Liver (tissue), 9 donors: ENCODE results near the gene SLC25A13. TPM values are rescaled to one million over a fixed set of nuclear protein-coding genes. Genes with fewer than 3 reads are reported as not detected.

Experiments
- DNase-seq: peaks from one replicate; pipeline ENCODE4 v3.0.0-alpha.2; 2017; ENCODE audit warnings: low spot score
- H3K27ac ChIP-seq, 2 donors: one replicate each; pipeline ENCODE4 v1.7.0; 2013; ENCODE audit warnings: inconsistent platforms in 2 of 2, low read length in 2 of 2, control low read depth in 1 of 2, low read depth in 1 of 2, mild to moderate bottlenecking in 1 of 2
- H3K27me3 ChIP-seq, 4 donors: one replicate each; pipeline versions ENCODE4 v1.6.1 to v1.7.0; 2013; ENCODE audit warnings: low read length in 3 of 4, inconsistent platforms in 1 of 4, mild to moderate bottlenecking in 1 of 4, moderate library complexity in 1 of 4; ENCODE audit not compliant: control insufficient read depth in 4 of 4, insufficient read depth in 4 of 4
- H3K36me3 ChIP-seq, 4 donors: one replicate each; pipeline versions ENCODE4 v1.6.1 to v1.7.0; 2013; ENCODE audit warnings: low read length in 3 of 4, mild to moderate bottlenecking in 3 of 4, low read depth in 1 of 4, moderate library complexity in 1 of 4; ENCODE audit not compliant: control insufficient read depth in 4 of 4, insufficient read depth in 3 of 4
- H3K4me1 ChIP-seq, 4 donors: one replicate each; pipeline versions ENCODE4 v1.6.1 to v1.7.0; 2013; ENCODE audit warnings: low read length in 3 of 4, mild to moderate bottlenecking in 3 of 4, moderate library complexity in 1 of 4; ENCODE audit not compliant: control insufficient read depth in 4 of 4, insufficient read depth in 4 of 4
- H3K4me3 ChIP-seq, 3 donors: one replicate each; pipeline versions ENCODE4 v1.6.1 to v1.7.0; 2013; ENCODE audit warnings: low read length in 3 of 3, control low read depth in 1 of 3, low read depth in 1 of 3, mild to moderate bottlenecking in 1 of 3
- H3K9ac ChIP-seq, 2 donors: one replicate each; pipeline ENCODE4 v1.7.0; 2013; ENCODE audit warnings: low read length in 2 of 2, mild to moderate bottlenecking in 2 of 2, moderate library complexity in 2 of 2, control low read depth in 1 of 2, low read depth in 1 of 2
- H3K9me3 ChIP-seq, 4 donors: one replicate each; pipeline versions ENCODE4 v1.6.1 to v1.7.0; 2013; ENCODE audit warnings: low read length in 3 of 4; ENCODE audit not compliant: control insufficient read depth in 4 of 4
- ATF3 ChIP-seq: IDR thresholded peaks from 2 replicates; pipeline ENCODE4 v1.6.1; 2016; ENCODE audit warnings: antibody characterized with exemption
- CTCF ChIP-seq: fragments of 150-350 bp; IDR thresholded peaks from 2 replicates; pipeline ENCODE4 v1.5.1; 2017; ENCODE audit warnings: improper control_type of control experiment, low read depth, low read length; ENCODE audit not compliant: missing input control
- EGR1 ChIP-seq, 2 donors: IDR thresholded peaks; 2 replicates each; pipeline ENCODE4 v1.6.1; 2016 to 2018; ENCODE audit warnings: antibody characterized with exemption in 2 of 2, low read depth in 2 of 2
- FOXA1 ChIP-seq: IDR thresholded peaks from 2 replicates; pipeline ENCODE4 v1.6.1; 2016; ENCODE audit warnings: antibody characterized with exemption
- FOXA2 ChIP-seq: IDR thresholded peaks from 2 replicates; pipeline ENCODE4 v1.6.1; 2016; ENCODE audit warnings: antibody characterized with exemption
- GABPA ChIP-seq, 2 donors: IDR thresholded peaks in 1 of 2; conservative IDR thresholded peaks in 1 of 2; 2 replicates each; pipeline ENCODE4 v1.6.1; 2016; ENCODE audit warnings: antibody characterized with exemption in 2 of 2, mild to moderate bottlenecking in 1 of 2, moderate library complexity in 1 of 2
- JUND ChIP-seq, 2 donors: IDR thresholded peaks; 2 replicates each; pipeline ENCODE4 v1.6.1; 2016; ENCODE audit warnings: antibody characterized with exemption in 2 of 2
- MAX ChIP-seq: IDR thresholded peaks from 2 replicates; pipeline ENCODE4 v1.6.1; 2016; ENCODE audit warnings: antibody characterized with exemption
- NR2F2 ChIP-seq: IDR thresholded peaks from 2 replicates; pipeline ENCODE4 v1.6.1; 2016; ENCODE audit warnings: antibody characterized with exemption
- RAD21 ChIP-seq, 2 donors: IDR thresholded peaks; 2 replicates each; pipeline ENCODE4 v1.6.1; 2016; ENCODE audit warnings: antibody characterized with exemption in 2 of 2, mild to moderate bottlenecking in 2 of 2
- REST ChIP-seq: IDR thresholded peaks from 2 replicates; pipeline ENCODE4 v1.6.1; 2016; ENCODE audit warnings: antibody characterized with exemption, mild to moderate bottlenecking
- RXRA ChIP-seq, 2 donors: IDR thresholded peaks; 2 replicates each; pipeline ENCODE4 v1.6.1; 2017 to 2018; ENCODE audit warnings: antibody characterized with exemption in 2 of 2, mild to moderate bottlenecking in 1 of 2
- YY1 ChIP-seq: IDR thresholded peaks from 2 replicates; pipeline ENCODE4 v1.6.1; 2016; ENCODE audit warnings: antibody characterized with exemption, mild to moderate bottlenecking
- ZBTB33 ChIP-seq: IDR thresholded peaks from 2 replicates; pipeline ENCODE4 v1.6.1; 2016; ENCODE audit warnings: antibody characterized with exemption
- WGBS: extraction: QIAGEN DNeasy Blood & Tissue Kit; methylation state at CpG from one replicate; pipeline ENCODE4 v1.1.7; 2013; 5-methylcytosine and 5-hydroxymethylcytosine counted together
- polyA plus RNA-seq, 2 donors: library from polyadenylated mRNA; stranded (reverse) in 1 of 2; unstranded in 1 of 2; fragments of 200-250 nt in 1 of 2; fragments of >200 nt in 1 of 2; fragmentation: Nextera tagmentation in 1 of 2; extraction: Ambion mirVana in 1 of 2; gene quantifications; one replicate each; pipeline versions ENCODE4 v1.2.1 to v1.2.3, GENCODE V29; 2013 to 2015
- total RNA-seq, 2 donors: library from RNA; depleted of rRNA; stranded (reverse); fragments of >200 nt; gene quantifications; one replicate each; pipeline ENCODE4 v1.2.3, GENCODE V29; 2014
- donor health status: healthy.
- donor health status: healthy.
- donor health status: healthy.
- donor health status: healthy.
- donor health status: healthy.

The SLC25A13 gene
- total and polyA plus RNA-seq, 4 donors = 45.6 to 116 (median 63.9) TPM

- Histone ChIP-seq H3K4me1 (peaks cover 0 to 19% (median 10%) of the 10 kb centered on the region in 4 donors), H3K4me3 (no peak overlapping the region), H3K36me3 (peaks cover 4 to 60% (median 26%) of the 10 kb centered on the region in 4 donors), H3K27ac (no peak overlapping the region), H3K9me3 (no peaks in the 10 kb centered on the region), H3K27me3 (no peaks in the 10 kb centered on the region), H3K9ac (no peak overlapping the region)
- TF ChIP-seq ZBTB33 = no peak
- peak; percentile 16 to 20 for TF ChIP-seq RAD21 (IDR thresholded peaks at IDR 0.05)
- no peak for TF ChIP-seq MAX
- no peak for DNase-seq
Observed at GRCh38 chr7:96179837-96180236, 142.1 kb downstream of the SLC25A13 start.

- 91% methylated on average over 3 of the region's 3 CpGs for WGBS
- no peak for DNase-seq
- Histone ChIP-seq H3K27ac (no peak overlapping the region), H3K27me3 (no peaks in the 10 kb centered on the region), H3K36me3 (peaks cover 4 to 57% (median 22%) of the 10 kb centered on the region in 4 donors), H3K9me3 (no peaks in the 10 kb centered on the region), H3K4me1 (peaks cover 0 to 19% (median 10%) of the 10 kb centered on the region in 4 donors), H3K4me3 (no peak overlapping the region), H3K9ac (no peak overlapping the region)
- no peak for TF ChIP-seq EGR1 (IDR thresholded peaks at IDR 0.05; ENCODE audit: low read depth in 2 of 2)
- TF ChIP-seq YY1 = no peak
- no peak for TF ChIP-seq NR2F2
- TF ChIP-seq GABPA (IDR thresholded peaks at IDR 0.05 in 1 of 2, conservative IDR thresholded peaks at IDR 0.05 in 1 of 2) = no peak
- TF ChIP-seq RAD21 (IDR thresholded peaks at IDR 0.05) = no peak
- TF ChIP-seq RXRA (IDR thresholded peaks at IDR 0.05) = no peak
- TF ChIP-seq ATF3 = no peak
- no peak for TF ChIP-seq FOXA1
- no peak for TF ChIP-seq FOXA2
- TF ChIP-seq REST = no peak
- no peak for TF ChIP-seq JUND (IDR thresholded peaks at IDR 0.05)
- TF ChIP-seq CTCF = no peak
Observed at GRCh38 chr7:96179341-96179740, 142.6 kb downstream of the SLC25A13 start.
